ENCODE results near the gene UGT8. TPM values are rescaled to one million over a fixed set of nuclear protein-coding genes. Genes with fewer than 3 reads are reported as not detected.
"Not testable (repeated sequence)": the region's sequence is repeated elsewhere in the genome, so short reads cannot be mapped to it uniquely, and the experiment has no call there.

The UGT8 gene
- total RNA-seq, 1 donor from 2014 or later, result not detected

GRCh38 chr4:114658776-114659175 lies 60.2 kb downstream of the UGT8 start:
- Histone ChIP-seq H3K36me3 (no peaks in the 10 kb centered on the region), H3K4me1 (no peaks in the 10 kb centered on the region), H3K4me3 (no peak overlapping the region), H3K9me3 (no peaks in the 10 kb centered on the region), H3K27me3 (no peaks in the 10 kb centered on the region), H3K27ac (no peak overlapping the region)
- TF ChIP-seq CTCF (IDR thresholded peaks at IDR 0.05), result no peak
- DNase-seq (ENCODE audit: low spot score in 2 of 2), result no peak
- intact Hi-C loops (cut with DNase I), result loop anchor here (10.0 kb wide), 1 partner anchor 264 kb away; no protein-coding TSS in a partner anchor

GRCh38 chr4:114659386-114660008 lies 60.9 kb downstream of the UGT8 start:
- Histone ChIP-seq H3K4me3 (no peak overlapping the region), H3K4me1 (no peaks in the 10 kb centered on the region), H3K27ac (no peak overlapping the region), H3K27me3 (no peaks in the 10 kb centered on the region), H3K36me3 (no peaks in the 10 kb centered on the region), H3K9me3 (no peaks in the 10 kb centered on the region)
- TF ChIP-seq CTCF (IDR thresholded peaks at IDR 0.05), result peak in 2 of 3 experiments; percentile 56 to 61
- intact Hi-C loops (cut with DNase I), result loop anchor here (10.0 kb wide), 1 partner anchor 265 kb away; no protein-coding TSS in a partner anchor
- DNase-seq (ENCODE audit: low spot score in 2 of 2), result no peak

- no peak for DNase-seq (ENCODE audit: low spot score in 2 of 2)
- Histone ChIP-seq H3K4me3 (no peak overlapping the region), H3K9me3 (no peaks in the 10 kb centered on the region), H3K36me3 (no peaks in the 10 kb centered on the region), H3K4me1 (no peaks in the 10 kb centered on the region), H3K27me3 (no peaks in the 10 kb centered on the region), H3K27ac (no peak overlapping the region)
- intact Hi-C loops (cut with DNase I), result no loop called here
- no peak for TF ChIP-seq CTCF (IDR thresholded peaks at IDR 0.05)
Measured at GRCh38 chr4:114663083-114663482, 64.5 kb downstream of the UGT8 start.

- H3K4me1 ChIP-seq, result no peaks in the 10 kb centered on the region
- DNase-seq (ENCODE audit: low spot score in 2 of 2), result no peak
- no peaks in the 10 kb centered on the region for H3K9me3 ChIP-seq
- no peaks in the 10 kb centered on the region for H3K36me3 ChIP-seq
- no peak for TF ChIP-seq CTCF (IDR thresholded peaks at IDR 0.05)
- H3K4me3 ChIP-seq, result no peak overlapping the region
- intact Hi-C loops (cut with DNase I), result no loop called here
- no peak overlapping the region for H3K27ac ChIP-seq
- H3K27me3 ChIP-seq, result no peaks in the 10 kb centered on the region
Measured at GRCh38 chr4:114668577-114668976, 70.0 kb downstream of the UGT8 start.

GRCh38 chr4:114670733-114671132 lies 72.1 kb downstream of the UGT8 start:
- H3K4me1 ChIP-seq; H3K36me3 ChIP-seq; H3K9me3 ChIP-seq; intact Hi-C loops (cut with DNase I); H3K27me3 ChIP-seq; DNase-seq (ENCODE audit: low spot score in 2 of 2); H3K27ac ChIP-seq; H3K4me3 ChIP-seq: not testable (repeated sequence)

- Histone ChIP-seq H3K9me3 (no peaks in the 10 kb centered on the region), H3K4me1 (no peaks in the 10 kb centered on the region), H3K27me3 (no peaks in the 10 kb centered on the region), H3K27ac (no peak overlapping the region), H3K36me3 (no peaks in the 10 kb centered on the region), H3K4me3 (no peak overlapping the region)
- intact Hi-C loops (cut with DNase I), result no loop called here
- DNase-seq (ENCODE audit: low spot score in 2 of 2), result no peak
- TF ChIP-seq CTCF (IDR thresholded peaks at IDR 0.05), result no peak
Measured at GRCh38 chr4:114673306-114673705, 74.7 kb downstream of the UGT8 start.
